Endothelial cell (in vitro differentiated cells): ENCODE results near the gene SCN3A. TPM values are rescaled to one million over a fixed set of nuclear protein-coding genes. Genes with fewer than 3 reads are reported as not detected.

Source experiments
- DNase-seq: peaks from one replicate; pipeline ENCODE4 v3.0.0; 2021; ENCODE audit warnings: low spot score
- H3K27ac Mint-ChIP-seq: one replicate; pipeline ENCODE4 v1.8.0; 2021; ENCODE audit warnings: mixed read lengths, inconsistent platforms; ENCODE audit not compliant: unreplicated experiment
- H3K27me3 Mint-ChIP-seq: one replicate; pipeline ENCODE4 v1.8.0; 2021; ENCODE audit warnings: mild to moderate bottlenecking, moderate library complexity, mixed read lengths, inconsistent platforms; ENCODE audit not compliant: unreplicated experiment
- H3K36me3 Mint-ChIP-seq: one replicate; pipeline ENCODE4 v1.8.0; 2021; ENCODE audit warnings: mild to moderate bottlenecking, low read depth, mixed read lengths, inconsistent platforms; ENCODE audit not compliant: unreplicated experiment
- H3K4me1 Mint-ChIP-seq: one replicate; pipeline ENCODE4 v1.8.0; 2021; ENCODE audit warnings: mild to moderate bottlenecking, mixed read lengths, inconsistent platforms; ENCODE audit not compliant: unreplicated experiment
- H3K4me3 Mint-ChIP-seq: one replicate; pipeline ENCODE4 v1.8.0; 2021; ENCODE audit warnings: mild to moderate bottlenecking, mixed read lengths, inconsistent platforms; ENCODE audit not compliant: unreplicated experiment
- H3K9me3 Mint-ChIP-seq: one replicate; pipeline ENCODE4 v1.8.0; 2021; ENCODE audit warnings: mixed read lengths, inconsistent platforms; ENCODE audit not compliant: unreplicated experiment
- total RNA-seq: library from RNA; stranded (reverse); fragmentation: NEBNext Ultra II Directional; extraction: Animal tissue kit (Norgen Biotek cat#: 25700); gene quantifications from one replicate; pipeline ENCODE4 v1.2.1, GENCODE V29; 2021; ENCODE audit not compliant: unreplicated experiment
- TF ChIP-seq, protein P1 (sequence below): fragments of 200-600 bp; sonication (generic); IDR thresholded peaks from one replicate; pipeline ENCODE4 v1.5.0; 2021; ENCODE audit warnings: antibody characterized with exemption; ENCODE audit not compliant: unreplicated experiment

Gene SCN3A
- total RNA-seq, 1 donor from 2014 or later, result 0.38 TPM

DNA sequence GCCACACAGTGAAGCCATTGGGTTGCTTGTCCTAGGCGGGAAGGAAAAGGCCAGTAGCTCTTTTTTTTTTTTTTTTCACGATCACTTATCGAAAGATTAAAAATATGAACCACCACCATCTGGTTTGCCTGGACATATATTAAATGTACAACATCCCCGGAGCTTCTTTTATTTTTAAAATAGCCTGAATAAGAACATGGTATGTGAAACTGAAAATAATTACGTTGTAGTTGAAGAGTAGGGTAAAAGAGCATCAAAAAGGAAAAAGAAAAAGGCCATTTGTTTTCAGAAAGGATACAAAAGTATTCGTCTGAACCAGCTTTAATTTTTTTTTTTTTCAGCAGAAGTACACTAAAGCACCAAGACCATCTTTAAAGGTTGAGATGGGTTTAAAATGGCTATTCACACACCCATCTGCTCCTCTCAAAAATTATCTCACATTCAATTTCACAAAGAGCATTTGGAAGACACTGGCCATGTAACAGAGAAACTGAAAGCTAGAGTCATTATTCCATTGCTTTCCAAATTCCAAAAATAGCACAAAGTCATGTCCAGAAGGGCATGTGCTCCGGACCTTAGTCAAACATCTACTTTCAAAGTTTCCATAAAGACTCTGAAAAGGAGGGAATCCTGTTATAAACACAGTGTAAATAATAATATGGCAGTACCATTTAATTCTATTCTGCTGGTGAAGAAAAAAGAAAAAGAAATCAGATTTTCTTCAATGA is 82.9 kb downstream of the SCN3A start:
- Mint-ChIP-seq H3K36me3 (no peaks in the 10 kb centered on the region), H3K27ac (no peak overlapping the region), H3K4me1 (no peaks in the 10 kb centered on the region), H3K9me3 (no peaks in the 10 kb centered on the region), H3K27me3 (no peaks in the 10 kb centered on the region), H3K4me3 (no peak overlapping the region)
- TF ChIP-seq, protein P1, sequence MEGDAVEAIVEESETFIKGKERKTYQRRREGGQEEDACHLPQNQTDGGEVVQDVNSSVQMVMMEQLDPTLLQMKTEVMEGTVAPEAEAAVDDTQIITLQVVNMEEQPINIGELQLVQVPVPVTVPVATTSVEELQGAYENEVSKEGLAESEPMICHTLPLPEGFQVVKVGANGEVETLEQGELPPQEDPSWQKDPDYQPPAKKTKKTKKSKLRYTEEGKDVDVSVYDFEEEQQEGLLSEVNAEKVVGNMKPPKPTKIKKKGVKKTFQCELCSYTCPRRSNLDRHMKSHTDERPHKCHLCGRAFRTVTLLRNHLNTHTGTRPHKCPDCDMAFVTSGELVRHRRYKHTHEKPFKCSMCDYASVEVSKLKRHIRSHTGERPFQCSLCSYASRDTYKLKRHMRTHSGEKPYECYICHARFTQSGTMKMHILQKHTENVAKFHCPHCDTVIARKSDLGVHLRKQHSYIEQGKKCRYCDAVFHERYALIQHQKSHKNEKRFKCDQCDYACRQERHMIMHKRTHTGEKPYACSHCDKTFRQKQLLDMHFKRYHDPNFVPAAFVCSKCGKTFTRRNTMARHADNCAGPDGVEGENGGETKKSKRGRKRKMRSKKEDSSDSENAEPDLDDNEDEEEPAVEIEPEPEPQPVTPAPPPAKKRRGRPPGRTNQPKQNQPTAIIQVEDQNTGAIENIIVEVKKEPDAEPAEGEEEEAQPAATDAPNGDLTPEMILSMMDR, result no peak
- no peak for DNase-seq

DNA sequence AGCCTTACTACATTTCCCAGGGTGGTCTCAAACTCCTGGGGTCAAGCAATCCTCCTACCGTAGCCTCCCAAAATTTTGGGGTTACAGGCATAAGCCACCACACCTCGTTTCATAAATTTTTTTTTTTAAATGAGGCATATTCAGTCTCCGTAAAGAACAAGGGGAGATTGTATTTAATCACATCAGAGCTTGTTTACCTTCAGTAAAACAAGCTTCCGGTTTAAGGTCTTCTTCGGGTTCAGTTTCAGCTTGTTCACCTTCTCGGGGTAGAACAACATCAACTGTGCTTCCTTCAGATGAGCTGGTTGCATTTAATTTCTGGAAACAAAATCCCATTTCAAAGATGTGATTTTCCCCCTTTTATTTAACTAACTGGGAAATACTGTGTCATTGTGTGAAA is 88.6 kb downstream of the SCN3A start:
- Mint-ChIP-seq H3K27ac (no peak overlapping the region), H3K4me3 (no peak overlapping the region), H3K4me1 (no peaks in the 10 kb centered on the region), H3K9me3 (no peaks in the 10 kb centered on the region), H3K36me3 (no peaks in the 10 kb centered on the region), H3K27me3 (no peaks in the 10 kb centered on the region)
- no peak for DNase-seq
- TF ChIP-seq, protein P1, result no peak

DNA sequence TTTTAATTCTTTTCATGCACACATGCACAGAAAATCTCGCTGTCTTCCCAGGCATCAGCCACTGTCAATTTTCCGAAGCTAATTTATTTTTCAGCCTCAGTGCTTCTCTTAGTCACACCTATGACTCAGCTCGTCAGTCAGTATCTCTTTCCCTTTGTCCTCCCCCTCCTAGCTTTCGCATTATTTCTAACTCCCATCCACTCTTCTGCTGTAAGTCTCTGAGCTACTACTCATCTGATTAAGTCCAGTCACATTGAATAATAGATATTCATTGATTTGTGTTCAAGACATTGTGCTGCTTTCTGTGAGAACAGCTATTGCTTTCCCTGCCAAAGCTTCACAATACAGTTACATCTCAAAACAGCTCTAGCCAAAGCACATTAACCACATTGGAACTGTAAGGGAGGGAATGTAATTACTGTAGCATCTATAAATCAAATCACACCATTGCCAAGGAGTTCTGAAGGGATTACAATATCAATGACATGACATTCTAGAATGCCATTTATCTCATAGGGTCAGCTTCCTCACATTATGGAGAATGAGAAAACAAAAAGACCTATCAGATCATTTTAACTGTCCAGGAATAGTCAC is 89.4 kb downstream of the SCN3A start:
- Mint-ChIP-seq H3K9me3 (no peaks in the 10 kb centered on the region), H3K36me3 (no peaks in the 10 kb centered on the region), H3K27me3 (no peaks in the 10 kb centered on the region), H3K4me3 (no peak overlapping the region), H3K4me1 (no peaks in the 10 kb centered on the region), H3K27ac (no peak overlapping the region)
- TF ChIP-seq, protein P1, result no peak
- no peak for DNase-seq

DNA sequence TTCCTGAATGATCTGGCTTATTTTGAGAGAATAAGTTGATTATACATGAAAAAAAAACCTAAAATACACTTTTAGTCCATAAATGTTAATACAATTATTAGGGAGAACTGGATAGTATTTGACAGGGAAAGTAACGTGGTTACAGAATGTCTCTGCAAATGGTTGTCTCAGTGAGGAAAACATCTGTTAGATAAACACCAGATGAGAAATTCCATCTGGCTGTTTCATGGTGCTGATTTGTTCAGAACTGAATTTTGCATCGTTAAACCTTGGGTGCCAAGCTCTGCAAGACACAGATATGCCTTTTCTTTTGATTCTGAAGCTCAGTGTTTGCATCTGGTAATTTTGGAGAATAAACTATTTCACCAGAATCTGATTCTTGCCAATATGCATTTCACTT is 90.4 kb downstream of the SCN3A start:
- H3K9me3 Mint-ChIP-seq, result no peaks in the 10 kb centered on the region
- no peak overlapping the region for H3K4me3 Mint-ChIP-seq
- H3K36me3 Mint-ChIP-seq, result no peaks in the 10 kb centered on the region
- DNase-seq, result no peak
- no peak overlapping the region for H3K27ac Mint-ChIP-seq
- no peaks in the 10 kb centered on the region for H3K27me3 Mint-ChIP-seq
- TF ChIP-seq, protein P1, result no peak
- H3K4me1 Mint-ChIP-seq, result no peaks in the 10 kb centered on the region

DNA sequence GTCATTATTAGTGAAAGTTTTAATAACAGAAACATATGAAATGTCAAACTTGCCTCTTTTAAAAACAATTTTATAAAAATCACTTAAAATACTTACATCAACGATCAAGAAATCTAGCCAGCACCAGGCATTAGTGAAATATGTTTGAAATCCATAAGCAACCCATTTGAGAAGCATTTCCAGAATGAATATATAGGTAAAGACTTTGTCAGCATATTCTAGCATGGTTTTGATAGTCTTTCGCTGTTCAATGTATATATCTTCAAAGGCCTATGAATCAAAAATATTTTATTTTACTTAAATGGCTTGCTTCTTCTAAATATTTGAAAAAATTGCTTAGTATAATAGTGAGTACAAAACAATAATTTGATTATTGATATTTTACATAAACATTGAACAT is 91.1 kb downstream of the SCN3A start:
- TF ChIP-seq, protein P1, result no peak
- H3K4me1 Mint-ChIP-seq, result no peaks in the 10 kb centered on the region
- no peak overlapping the region for H3K4me3 Mint-ChIP-seq
- H3K27me3 Mint-ChIP-seq, result no peaks in the 10 kb centered on the region
- DNase-seq, result no peak
- no peak overlapping the region for H3K27ac Mint-ChIP-seq
- no peaks in the 10 kb centered on the region for H3K36me3 Mint-ChIP-seq
- no peaks in the 10 kb centered on the region for H3K9me3 Mint-ChIP-seq
